Body of pancreas (tissue), 4 donors: ENCODE results near the gene NPPA. TPM values are rescaled to one million over a fixed set of nuclear protein-coding genes. Genes with fewer than 3 reads are reported as not detected.

Source experiments
- ATAC-seq: fragments of 150-250 bp; one replicate; pipeline ENCODE4 v1.9.1; 2016
- DNase-seq, 4 donors: peaks; one replicate each; pipeline ENCODE4 v3.0.0-alpha.2; 2019
- H3K27ac ChIP-seq, 4 donors: fragments of 200-600 bp; sonication (generic); 1 replicate in 3 of 4; 2 replicates in 1 of 4; pipeline versions ENCODE4 v1.5.1 to v1.6.1; 2016 to 2019; ENCODE audit warnings: mild to moderate bottlenecking in 1 of 4, mixed read lengths in 1 of 4, moderate library complexity in 1 of 4
- H3K27me3 ChIP-seq, 2 donors: fragments of 200-600 bp; sonication (generic); one replicate each; pipeline ENCODE4 v1.6.0; 2016; ENCODE audit warnings: mild to moderate bottlenecking in 1 of 2
- H3K36me3 ChIP-seq, 2 donors: fragments of 200-600 bp; sonication (generic); replicated peaks in 1 of 2; 2 replicates each; pipeline ENCODE4 v1.5.1; 2016; ENCODE audit warnings: low read depth in 2 of 2; ENCODE audit not compliant: insufficient read depth in 1 of 2
- H3K4me1 ChIP-seq: fragments of 200-600 bp; sonication (generic); one replicate; pipeline ENCODE4 v1.6.0; 2016
- H3K4me3 ChIP-seq, 2 donors: fragments of 200-600 bp; sonication (generic); 1 replicate in 1 of 2; 2 replicates in 1 of 2; pipeline ENCODE4 v1.5.1; 2016 to 2019
- H3K9me3 ChIP-seq, 3 donors: fragments of 200-600 bp; sonication (generic); 1 replicate in 2 of 3; 2 replicates in 1 of 3; pipeline ENCODE4 v1.5.1; 2016
- POLR2A ChIP-seq, 3 donors: fragments of 450-650 bp; IDR thresholded peaks; one replicate each; pipeline ENCODE4 v1.6.1; 2016; ENCODE audit warnings: antibody characterized with exemption in 3 of 3, mild to moderate bottlenecking in 2 of 3
- WGBS, 2 donors: methylation state at CpG; one replicate each; pipeline ENCODE4 v1.1.5; 2017; 5-methylcytosine and 5-hydroxymethylcytosine counted together
- intact Hi-C: fragments of 100-400 bp; cut with DNase I; formaldehyde crosslinking; loops from one replicate; pipeline ENCODE4 v1.15.1; 2023
- total RNA-seq, 2 donors: library from RNA; depleted of rRNA; stranded (reverse); fragments of >200 nt; gene quantifications; one replicate each; pipeline ENCODE4 v1.1.0, GENCODE V29; 2016
- TF ChIP-seq, protein P1 (sequence below), 7 experiments: fragments of 450-650 bp in 4 of 7; fragments of 200-600 bp in 3 of 7; sonication (generic) in 3 of 7; IDR thresholded peaks; one replicate each; pipeline ENCODE4 v1.5.1; 2016 to 2019; ENCODE audit warnings: antibody characterized with exemption in 7 of 7

NPPA gene
- total RNA-seq, 2 donors from 2014 or later: 25.4 TPM; not detected in 1

DNA sequence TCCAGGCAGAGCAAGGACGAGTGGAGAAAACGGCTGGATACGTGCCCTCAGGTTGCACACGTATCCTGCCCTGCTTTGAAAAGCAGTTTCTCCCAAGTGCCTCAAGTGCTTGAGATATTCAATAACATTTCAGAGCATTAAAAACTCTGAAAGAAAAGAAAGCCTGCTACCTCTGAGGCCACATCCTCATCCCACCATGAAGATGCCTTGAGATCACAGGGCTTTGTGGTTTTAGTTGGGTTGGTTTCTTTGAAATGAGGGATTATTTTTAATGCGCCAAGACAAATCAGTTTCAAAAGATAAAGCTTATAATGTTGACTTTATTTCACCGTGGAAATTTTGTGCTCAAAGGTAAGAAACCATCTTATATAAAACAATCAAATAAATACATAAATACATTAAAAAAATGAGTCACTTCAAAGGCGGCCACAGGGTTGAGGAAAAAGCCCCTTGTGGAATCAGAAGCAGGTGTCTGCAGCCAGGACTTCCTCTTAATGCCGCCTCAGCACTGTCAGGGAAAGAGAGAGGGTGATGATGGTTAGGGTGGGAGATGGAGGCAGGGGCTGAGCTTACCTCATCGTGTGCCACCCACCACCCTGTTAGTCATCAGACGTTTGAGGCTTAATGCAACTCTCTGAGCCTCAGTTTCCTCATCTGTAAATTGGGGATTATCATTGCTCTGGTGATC is 9.7 kb upstream of the NPPA start:
- ATAC-seq (no peak), DNase-seq (no peak)
- Histone ChIP-seq H3K4me1 (peaks cover 10% of the 10 kb centered on the region), H3K27me3 (peaks cover 0 to 22% of the 10 kb centered on the region in 2 donors), H3K27ac (no peak overlapping the region), H3K36me3 (no peaks in the 10 kb centered on the region), H3K9me3 (no peaks in the 10 kb centered on the region), H3K4me3 (no peak overlapping the region)
- no peak for TF ChIP-seq POLR2A (IDR thresholded peaks at IDR 0.05)
- intact Hi-C loops: no loop called here
- 25 to 35% methylated on average over 10 of the region's 10 CpGs for WGBS, 2 donors

DNA sequence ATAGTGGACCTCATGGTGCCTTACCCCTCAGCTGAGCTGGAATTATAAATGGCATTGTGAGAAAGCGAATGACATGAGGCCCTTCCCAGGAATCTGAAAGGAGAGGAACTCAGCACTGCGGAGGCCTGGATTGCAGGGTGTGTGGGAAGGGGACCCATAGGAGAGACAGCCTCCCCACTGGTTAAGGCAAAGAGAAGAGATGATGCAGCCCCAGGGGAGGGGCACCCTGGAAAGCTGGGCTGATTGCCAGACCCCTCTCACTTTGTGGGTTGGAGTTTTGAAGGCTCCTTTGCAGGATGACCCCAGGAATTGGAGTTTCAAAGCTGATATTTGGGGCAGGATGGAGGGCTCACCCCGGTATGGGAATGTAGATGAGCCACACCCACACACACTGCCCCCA is 9.1 kb upstream of the NPPA start:
- Histone ChIP-seq H3K9me3 (no peaks in the 10 kb centered on the region), H3K36me3 (no peaks in the 10 kb centered on the region), H3K4me3 (no peak overlapping the region), H3K4me1 (peaks cover 10% of the 10 kb centered on the region), H3K27me3 (peaks cover 0 to 22% of the 10 kb centered on the region in 2 donors), H3K27ac (no peak overlapping the region)
- DNase-seq: no peak
- intact Hi-C loops: no loop called here
- TF ChIP-seq, protein P1, sequence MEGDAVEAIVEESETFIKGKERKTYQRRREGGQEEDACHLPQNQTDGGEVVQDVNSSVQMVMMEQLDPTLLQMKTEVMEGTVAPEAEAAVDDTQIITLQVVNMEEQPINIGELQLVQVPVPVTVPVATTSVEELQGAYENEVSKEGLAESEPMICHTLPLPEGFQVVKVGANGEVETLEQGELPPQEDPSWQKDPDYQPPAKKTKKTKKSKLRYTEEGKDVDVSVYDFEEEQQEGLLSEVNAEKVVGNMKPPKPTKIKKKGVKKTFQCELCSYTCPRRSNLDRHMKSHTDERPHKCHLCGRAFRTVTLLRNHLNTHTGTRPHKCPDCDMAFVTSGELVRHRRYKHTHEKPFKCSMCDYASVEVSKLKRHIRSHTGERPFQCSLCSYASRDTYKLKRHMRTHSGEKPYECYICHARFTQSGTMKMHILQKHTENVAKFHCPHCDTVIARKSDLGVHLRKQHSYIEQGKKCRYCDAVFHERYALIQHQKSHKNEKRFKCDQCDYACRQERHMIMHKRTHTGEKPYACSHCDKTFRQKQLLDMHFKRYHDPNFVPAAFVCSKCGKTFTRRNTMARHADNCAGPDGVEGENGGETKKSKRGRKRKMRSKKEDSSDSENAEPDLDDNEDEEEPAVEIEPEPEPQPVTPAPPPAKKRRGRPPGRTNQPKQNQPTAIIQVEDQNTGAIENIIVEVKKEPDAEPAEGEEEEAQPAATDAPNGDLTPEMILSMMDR (IDR thresholded peaks at IDR 0.05): no peak
- no peak for TF ChIP-seq POLR2A (IDR thresholded peaks at IDR 0.05)
- ATAC-seq: no peak
- 44 to 56% methylated on average over 3 of the region's 3 CpGs for WGBS, 2 donors

DNA sequence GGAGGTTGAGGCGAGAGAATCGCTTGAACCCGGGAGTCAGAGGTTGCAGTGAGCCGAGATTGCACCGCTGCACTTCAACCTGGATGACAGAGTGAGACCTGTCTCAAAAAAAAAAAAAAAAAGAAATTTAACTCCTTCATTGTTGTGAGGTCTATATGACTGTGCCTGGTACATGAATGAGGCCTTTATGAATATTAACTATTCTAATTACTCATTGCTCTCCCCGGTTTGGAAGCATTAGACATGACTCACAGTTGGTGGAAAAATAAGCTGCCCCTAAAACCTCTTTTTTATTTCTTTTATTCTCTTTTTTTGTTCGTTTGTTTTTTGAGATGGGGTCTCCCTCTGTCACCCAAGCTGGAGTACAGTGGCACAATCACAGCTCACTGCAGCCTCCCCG is 7.8 kb upstream of the NPPA start:
- H3K36me3 ChIP-seq: no peaks in the 10 kb centered on the region
- TF ChIP-seq, protein P1 (IDR thresholded peaks at IDR 0.05): no peak
- TF ChIP-seq POLR2A (IDR thresholded peaks at IDR 0.05): no peak
- DNase-seq: no peak

DNA sequence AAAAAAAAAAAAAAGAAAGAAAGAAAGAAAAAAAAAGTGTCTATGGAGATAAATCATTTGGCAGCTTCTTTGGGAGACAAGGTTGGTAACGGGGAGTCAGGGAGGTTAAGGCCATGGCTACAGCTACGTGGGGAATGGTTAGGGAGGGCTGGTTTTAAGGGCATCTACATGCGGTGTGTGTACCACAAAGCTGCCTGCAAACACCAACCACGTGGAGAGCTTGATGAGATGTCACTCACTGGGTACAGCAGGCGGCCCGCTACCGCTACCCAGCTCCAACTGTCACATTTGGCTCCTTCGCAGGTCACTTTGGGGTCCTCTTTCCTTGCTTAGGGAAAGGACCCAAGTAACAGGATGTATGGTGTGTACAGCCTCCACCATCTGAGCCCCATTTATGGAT is 6.9 kb upstream of the NPPA start:
- intact Hi-C loops: no loop called here
- Histone ChIP-seq H3K27ac (no peak overlapping the region), H3K27me3 (peaks cover 0 to 22% of the 10 kb centered on the region in 2 donors), H3K9me3 (no peaks in the 10 kb centered on the region), H3K4me3 (no peak overlapping the region), H3K36me3 (no peaks in the 10 kb centered on the region), H3K4me1 (peaks cover 10% of the 10 kb centered on the region)
- WGBS, 2 donors: 42 to 44% methylated on average over 8 of the region's 8 CpGs
- ATAC-seq (no peak), DNase-seq (no peak)
- TF ChIP-seq, protein P1 (IDR thresholded peaks at IDR 0.05): no peak
- no peak for TF ChIP-seq POLR2A (IDR thresholded peaks at IDR 0.05)

More for the DNA sequence above, 7.8 kb upstream of the NPPA start:
- WGBS, 2 donors: 48 to 55% methylated on average over 8 of the region's 8 CpGs
- Histone ChIP-seq H3K9me3 (no peaks in the 10 kb centered on the region), H3K4me3 (no peak overlapping the region), H3K4me1 (peaks cover 10% of the 10 kb centered on the region), H3K27ac (no peak overlapping the region), H3K27me3 (peaks cover 0 to 22% of the 10 kb centered on the region in 2 donors)
- ATAC-seq: no peak
- intact Hi-C loops: no loop called here

DNA sequence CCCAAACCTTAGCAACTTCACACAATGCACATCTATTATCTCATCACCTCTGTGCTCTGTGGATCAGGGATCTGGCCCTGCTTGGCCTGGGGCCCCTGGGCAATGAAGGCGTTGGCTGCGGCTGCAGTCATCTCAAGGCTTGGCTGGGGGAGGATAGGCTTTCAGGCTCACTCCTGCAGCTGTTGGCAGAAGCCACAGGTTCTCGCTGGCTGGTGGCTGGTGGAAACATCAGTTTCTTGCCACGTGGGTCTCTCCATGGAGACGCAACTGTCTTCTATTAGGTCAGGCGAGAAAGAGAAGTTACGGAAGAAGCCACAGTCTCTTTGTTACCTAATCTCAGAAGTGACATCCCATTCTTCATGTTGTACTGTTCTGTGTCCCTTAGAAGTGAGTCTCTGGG is 3.6 kb upstream of the NPPA start:
- 67 to 79% methylated on average over 7 of the region's 7 CpGs for WGBS, 2 donors
- ATAC-seq: no peak
- TF ChIP-seq POLR2A (IDR thresholded peaks at IDR 0.05): no peak
- TF ChIP-seq, protein P1 (IDR thresholded peaks at IDR 0.05): no peak
- no peak for DNase-seq
- Histone ChIP-seq H3K27me3 (no peaks in the 10 kb centered on the region), H3K4me1 (no peaks in the 10 kb centered on the region), H3K9me3 (no peaks in the 10 kb centered on the region), H3K36me3 (no peaks in the 10 kb centered on the region), H3K4me3 (no peak overlapping the region), H3K27ac (no peak overlapping the region)
- intact Hi-C loops: no loop called here
